Stimulated activated CD4-positive, alpha-beta T cell treated with anti-CD3 and anti-CD28 coated beads, Interleukin-12 subunit alpha, Interleukin-12 subunit beta, amount 100 ng/mL, for 48 hours (primary cell): ENCODE results near the gene MEIOSIN.

ENCODE experiments used
- DNase-seq, 3 donors: peaks; one replicate each; pipeline ENCODE4 v3.0.0-alpha.2; 2020; ENCODE audit warnings: low read depth in 2 of 3, low spot score in 1 of 3

Gene MEIOSIN

GRCh38 chr19:45779231-45780145 lies 46.2 kb downstream of the MEIOSIN start:
- peak; percentile 90 to 99 (median 93) for DNase-seq

- no peak for DNase-seq
These were observed 46.9 kb downstream of the MEIOSIN start for GRCh38 chr19:45780146-45780447.

- DNase-seq = no peak
These were observed 47.4 kb downstream of the MEIOSIN start for GRCh38 chr19:45780448-45781213.

- no peak for DNase-seq
These were observed 48.2 kb downstream of the MEIOSIN start for GRCh38 chr19:45781214-45782161.

- no peak for DNase-seq
These were observed 49.0 kb downstream of the MEIOSIN start, which contains the start of gene DMPK for GRCh38 chr19:45782162-45782691. Gene DMPK, minus strand, starts transcription at chr19:45782490. Its CDS starts 138 bp downstream, at chr19:45782352.

GRCh38 chr19:45782820-45783785 lies 49.9 kb downstream of the MEIOSIN start:
- DNase-seq = no peak

GRCh38 chr19:45784096-45784495 lies 50.9 kb downstream of the MEIOSIN start:
- no peak for DNase-seq

- DNase-seq = no peak
These were observed 51.9 kb downstream of the MEIOSIN start for GRCh38 chr19:45785097-45785496.

- no peak for DNase-seq
These were observed 52.7 kb downstream of the MEIOSIN start for GRCh38 chr19:45785781-45786532.

GRCh38 chr19:45786533-45786894 lies 53.3 kb downstream of the MEIOSIN start:
- DNase-seq = no peak

- no peak for DNase-seq
These were observed 56.0 kb downstream of the MEIOSIN start for GRCh38 chr19:45789035-45789786.

- no peak for DNase-seq
These were observed 57.7 kb downstream of the MEIOSIN start for GRCh38 chr19:45790942-45791341.

GRCh38 chr19:45791744-45792469 lies 58.7 kb downstream of the MEIOSIN start:
- no peak for DNase-seq

GRCh38 chr19:45792470-45793177 lies 59.4 kb downstream of the MEIOSIN start, which contains the start of gene DMWD:
Gene DMWD, minus strand, starts transcription at chr19:45792845. Its CDS starts 89 bp downstream, at chr19:45792756.
- DNase-seq = peak; percentile 99 to 100 (median 99)

- no peak for DNase-seq
These were observed 59.9 kb downstream of the MEIOSIN start for GRCh38 chr19:45793178-45793564.

- DNase-seq = no peak
These were observed 60.6 kb downstream of the MEIOSIN start for GRCh38 chr19:45793876-45794275.

- DNase-seq = no peak
These were observed 61.4 kb downstream of the MEIOSIN start for GRCh38 chr19:45794627-45795026.
